Measurements from ENCODE around the gene SDSL. TPM values are rescaled to one million over a fixed set of nuclear protein-coding genes. Genes with fewer than 3 reads are reported as not detected.

The SDSL gene
- total and polyA plus RNA-seq, 2 experiments from 2014 or later, result 6.3 to 14.6 TPM

DNA sequence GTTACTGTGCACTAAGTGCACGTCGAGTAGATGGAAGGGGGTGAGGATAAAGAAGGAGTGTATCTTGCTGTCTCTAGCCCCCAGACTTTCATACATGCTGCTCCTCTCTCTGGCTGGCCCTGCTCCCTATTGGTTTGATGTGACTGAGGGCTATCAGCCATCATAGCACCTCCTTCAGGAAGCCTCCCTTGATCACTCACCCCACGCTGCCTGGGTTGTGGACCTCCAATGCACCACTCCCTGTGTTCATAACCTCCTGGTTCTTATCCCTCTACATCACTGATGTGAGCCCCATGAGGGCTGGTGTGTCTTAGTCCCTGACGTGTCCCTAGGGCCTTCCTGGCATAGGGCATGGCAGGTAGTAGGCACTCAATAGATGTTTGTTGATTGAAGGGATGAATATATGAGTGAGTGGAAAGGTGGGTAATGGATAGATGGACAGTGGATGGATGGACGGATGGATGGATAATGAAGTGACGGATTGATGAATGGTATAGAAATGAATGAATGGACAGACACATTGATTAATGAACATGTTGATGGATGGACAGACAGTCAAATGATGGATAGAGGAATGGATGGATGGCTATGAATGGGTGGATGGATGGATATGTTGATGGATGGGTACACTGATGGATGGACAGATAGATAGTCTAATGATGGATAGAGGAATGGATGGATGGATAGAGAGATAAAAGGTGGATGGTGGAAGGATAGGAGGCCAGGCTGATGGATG is 15.0 kb downstream of the SDSL start:
- WGBS, 2 experiments (ENCODE audit: low coverage in 1 of 2, low lambda C conversion rate in 2 of 2, missing lambda C conversion rate in 2 of 2), result 64 to 75% methylated on average over 6 of the region's 6 CpGs
- Histone ChIP-seq H3K27ac (no peak overlapping the region), H3F3A (ENCODE audit: insufficient read depth) (no peaks in the 10 kb centered on the region)

DNA sequence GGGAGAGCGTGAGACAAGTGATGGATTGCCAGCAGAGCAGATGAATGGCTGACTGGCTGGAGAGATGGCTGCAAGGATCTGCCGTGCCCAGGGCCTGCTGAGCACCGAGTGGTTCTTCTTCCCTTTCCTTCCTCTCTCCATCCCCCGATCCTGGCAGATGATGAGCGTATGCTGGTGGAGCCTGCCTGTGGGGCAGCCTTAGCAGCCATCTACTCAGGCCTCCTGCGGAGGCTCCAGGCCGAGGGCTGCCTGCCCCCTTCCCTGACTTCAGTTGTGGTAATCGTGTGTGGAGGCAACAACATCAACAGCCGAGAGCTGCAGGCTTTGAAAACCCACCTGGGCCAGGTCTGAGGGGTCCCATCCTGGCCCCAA is 15.5 kb downstream of the SDSL start:
- Histone ChIP-seq H3K9me3 (ENCODE audit: low read depth) (no peaks in the 10 kb centered on the region), H3K4me2 (ENCODE audit: unreplicated experiment) (no peak overlapping the region), H2AFZ (no peak overlapping the region), H3F3A (ENCODE audit: insufficient read depth) (no peaks in the 10 kb centered on the region), H3K27ac (no peak overlapping the region), H3K79me2 (ENCODE audit: insufficient read depth) (no peaks in the 10 kb centered on the region), H3K27me3 (replicated peaks; ENCODE audit: insufficient read depth) (peaks cover 12% of the 10 kb centered on the region; the same call in 1 of the 2 replicates), H4K20me1 (ENCODE audit: insufficient read depth) (no peaks in the 10 kb centered on the region), H3K9me2 (ENCODE audit: insufficient read depth) (no peaks in the 10 kb centered on the region), H3K4me3 (no peak overlapping the region), H3K4me1 (ENCODE audit: insufficient read depth) (no peaks in the 10 kb centered on the region), H3K9ac (no peak overlapping the region), H3K36me3 (ENCODE audit: low read depth) (no peaks in the 10 kb centered on the region)
- no peak for DNase-seq
- 41 to 43% methylated on average over 9 of the region's 9 CpGs for WGBS, 2 experiments (ENCODE audit: low coverage in 1 of 2, low lambda C conversion rate in 2 of 2, missing lambda C conversion rate in 2 of 2)
- in situ Hi-C loops (cut with MboI), result no loop called here
- TF ChIP-seq EZH2phosphoT487 (IDR thresholded peaks at IDR 0.05; ENCODE audit: insufficient read depth, low read depth) (no peak), EZH2 (IDR thresholded peaks at IDR 0.05; ENCODE audit: insufficient read depth, poor library complexity, severe bottlenecking) (no peak)

More for the DNA sequence above, 15.0 kb downstream of the SDSL start:
- Histone ChIP-seq H3K36me3 (ENCODE audit: low read depth) (no peaks in the 10 kb centered on the region), H3K4me3 (no peak overlapping the region), H3K9ac (no peak overlapping the region), H3K27me3 (replicated peaks; ENCODE audit: insufficient read depth) (peaks cover 9% of the 10 kb centered on the region; the same call in 1 of the 2 replicates), H2AFZ (no peak overlapping the region), H3K79me2 (ENCODE audit: insufficient read depth) (no peaks in the 10 kb centered on the region), H3K9me2 (ENCODE audit: insufficient read depth) (no peaks in the 10 kb centered on the region), H3K9me3 (ENCODE audit: low read depth) (no peaks in the 10 kb centered on the region), H3K4me2 (ENCODE audit: unreplicated experiment) (no peak overlapping the region), H3K4me1 (ENCODE audit: insufficient read depth) (no peaks in the 10 kb centered on the region), H4K20me1 (ENCODE audit: insufficient read depth) (no peaks in the 10 kb centered on the region)
- DNase-seq, result no peak
- in situ Hi-C loops (cut with MboI), result no loop called here
- TF ChIP-seq EZH2phosphoT487 (IDR thresholded peaks at IDR 0.05; ENCODE audit: insufficient read depth, low read depth), result no peak
- no peak for TF ChIP-seq EZH2 (IDR thresholded peaks at IDR 0.05; ENCODE audit: insufficient read depth, poor library complexity, severe bottlenecking)

DNA sequence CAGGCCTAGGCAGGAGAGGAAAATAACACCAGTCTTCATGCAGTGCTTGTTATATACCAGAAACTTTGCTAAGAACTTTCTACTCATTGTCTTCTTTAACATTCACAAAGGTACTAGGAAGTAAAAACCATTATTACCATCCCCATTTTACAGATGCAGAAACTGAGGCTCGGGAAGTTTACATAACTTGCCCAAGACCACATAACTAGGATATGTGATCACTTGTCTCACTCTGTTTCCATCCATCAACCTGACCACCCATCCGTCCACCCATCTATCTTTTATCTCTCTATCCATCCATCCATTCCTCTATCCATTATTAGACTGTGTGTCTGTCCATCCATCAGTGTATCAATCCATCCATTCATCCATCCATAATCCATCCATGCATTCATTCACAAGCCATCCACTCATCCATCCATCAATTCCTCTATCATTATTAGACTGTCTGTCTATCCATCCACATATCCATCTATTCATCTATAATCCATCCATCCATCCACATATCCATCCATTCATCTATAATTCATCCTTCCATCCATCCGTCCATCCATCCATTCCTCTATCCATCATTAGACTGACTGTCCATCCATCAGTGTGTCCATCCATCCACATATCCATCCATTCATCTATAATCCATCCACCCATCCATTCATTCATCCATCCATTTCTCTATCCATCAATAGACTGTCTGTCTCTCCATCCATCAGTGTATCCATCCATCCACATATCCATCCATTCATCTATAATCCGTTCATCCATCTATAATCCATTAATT is 16.5 kb downstream of the SDSL start:
- Histone ChIP-seq H3K9me2 (ENCODE audit: insufficient read depth) (no peaks in the 10 kb centered on the region), H3K27ac (no peak overlapping the region), H3K9me3 (ENCODE audit: low read depth) (no peaks in the 10 kb centered on the region), H3K4me1 (ENCODE audit: insufficient read depth) (no peaks in the 10 kb centered on the region), H3K9ac (no peak overlapping the region), H3K36me3 (ENCODE audit: low read depth) (no peaks in the 10 kb centered on the region), H3K79me2 (ENCODE audit: insufficient read depth) (no peaks in the 10 kb centered on the region), H2AFZ (no peak overlapping the region), H3K4me2 (ENCODE audit: unreplicated experiment) (no peak overlapping the region), H3K27me3 (replicated peaks; ENCODE audit: insufficient read depth) (peaks cover 17% of the 10 kb centered on the region; the same call in 1 of the 2 replicates), H3K4me3 (no peak overlapping the region), H4K20me1 (ENCODE audit: insufficient read depth) (no peaks in the 10 kb centered on the region), H3F3A (ENCODE audit: insufficient read depth) (no peaks in the 10 kb centered on the region)
- no peak for DNase-seq
- in situ Hi-C loops (cut with MboI), result no loop called here
- 38 to 54% methylated on average over 4 of the region's 4 CpGs for WGBS, 2 experiments (ENCODE audit: low coverage in 1 of 2, low lambda C conversion rate in 2 of 2, missing lambda C conversion rate in 2 of 2)
- TF ChIP-seq EZH2phosphoT487 (IDR thresholded peaks at IDR 0.05; ENCODE audit: insufficient read depth, low read depth) (no peak), EZH2 (IDR thresholded peaks at IDR 0.05; ENCODE audit: insufficient read depth, poor library complexity, severe bottlenecking) (no peak)

DNA sequence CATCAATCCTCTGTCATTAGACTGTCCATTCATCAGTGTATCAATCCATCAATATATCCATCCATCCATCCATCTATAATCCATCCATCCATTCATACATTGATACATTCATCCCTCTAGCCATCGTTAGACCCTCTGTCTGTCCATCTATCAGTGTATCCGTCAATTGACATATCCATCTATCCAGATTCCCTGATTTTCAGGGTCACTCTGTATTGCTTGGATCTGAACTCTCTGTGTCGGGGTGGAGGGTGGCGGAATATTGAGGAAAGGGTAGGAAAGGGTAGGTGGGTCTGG is 17.1 kb downstream of the SDSL start:
- Histone ChIP-seq H3K4me3 (no peak overlapping the region), H3K9me3 (ENCODE audit: low read depth) (no peaks in the 10 kb centered on the region), H3K9me2 (ENCODE audit: insufficient read depth) (no peaks in the 10 kb centered on the region), H3K36me3 (ENCODE audit: low read depth) (no peaks in the 10 kb centered on the region), H3K79me2 (ENCODE audit: insufficient read depth) (no peaks in the 10 kb centered on the region), H3K4me1 (ENCODE audit: insufficient read depth) (no peaks in the 10 kb centered on the region), H4K20me1 (ENCODE audit: insufficient read depth) (no peaks in the 10 kb centered on the region), H3F3A (ENCODE audit: insufficient read depth) (no peaks in the 10 kb centered on the region), H3K9ac (no peak overlapping the region), H3K27me3 (replicated peaks; ENCODE audit: insufficient read depth) (peaks cover 21% of the 10 kb centered on the region; the same call in 1 of the 2 replicates), H3K27ac (no peak overlapping the region), H3K4me2 (ENCODE audit: unreplicated experiment) (no peak overlapping the region), H2AFZ (no peak overlapping the region)
- TF ChIP-seq EZH2 (IDR thresholded peaks at IDR 0.05; ENCODE audit: insufficient read depth, poor library complexity, severe bottlenecking) (no peak), EZH2phosphoT487 (IDR thresholded peaks at IDR 0.05; ENCODE audit: insufficient read depth, low read depth) (no peak)
- in situ Hi-C loops (cut with MboI), result no loop called here
- WGBS, 2 experiments (ENCODE audit: low coverage in 1 of 2, low lambda C conversion rate in 2 of 2, missing lambda C conversion rate in 2 of 2), result 21 to 22% methylated on average over 4 of the region's 4 CpGs
- no peak for DNase-seq

Data from GM23248 (cell line).